GM21381 (cell line): ENCODE results near the gene PON3.

Experiments
- ATAC-seq: cut with Tn5 transposase; IDR thresholded peaks from one replicate; pipeline ENCODE4 v1.9.1; 2021; ENCODE audit warnings: mild to moderate bottlenecking, moderate library complexity; ENCODE audit not compliant: unreplicated experiment

The PON3 gene

GRCh38 chr7:95396136-95397032, at the start of gene PON3:
Gene PON3 (minus strand): TSS chr7:95396375. CDS start chr7:95396350, 25 bp downstream.
- no peak for ATAC-seq

GRCh38 chr7:95444796-95445195, 48.6 kb upstream of the PON3 start:
- ATAC-seq: no peak

GRCh38 chr7:95441042-95441823, 45.1 kb upstream of the PON3 start:
- no peak for ATAC-seq

- ATAC-seq: no peak
Observed at GRCh38 chr7:95440394-95441038, 44.3 kb upstream of the PON3 start.

GRCh38 chr7:95436407-95436806, 40.2 kb upstream of the PON3 start:
- no peak for ATAC-seq

- no peak for ATAC-seq
Observed at GRCh38 chr7:95435422-95435780, 39.2 kb upstream of the PON3 start.

GRCh38 chr7:95434557-95435421, 38.6 kb upstream of the PON3 start, which contains the start of gene PON2:
Gene PON2 (minus strand): TSS chr7:95435028. CDS start chr7:95434951, 77 bp downstream.
- ATAC-seq: peak; percentile 97

- ATAC-seq: no peak
Observed at GRCh38 chr7:95433952-95434556, 37.9 kb upstream of the PON3 start.

- no peak for ATAC-seq
Observed at GRCh38 chr7:95433129-95433528, 37.0 kb upstream of the PON3 start.

GRCh38 chr7:95432606-95433005, 36.4 kb upstream of the PON3 start:
- ATAC-seq: no peak

- no peak for ATAC-seq
Observed at GRCh38 chr7:95430864-95431263, 34.7 kb upstream of the PON3 start.

- no peak for ATAC-seq
Observed at GRCh38 chr7:95429241-95429990, 33.2 kb upstream of the PON3 start.

- ATAC-seq: no peak
Observed at GRCh38 chr7:95427914-95428516, 31.8 kb upstream of the PON3 start.

GRCh38 chr7:95427166-95427565, 31.0 kb upstream of the PON3 start:
- no peak for ATAC-seq

GRCh38 chr7:95425694-95426093, 29.5 kb upstream of the PON3 start:
- ATAC-seq: no peak

- ATAC-seq: no peak
Observed at GRCh38 chr7:95424716-95425115, 28.5 kb upstream of the PON3 start.

- no peak for ATAC-seq
Observed at GRCh38 chr7:95421847-95422444, 25.8 kb upstream of the PON3 start.

- ATAC-seq: no peak
Observed at GRCh38 chr7:95421000-95421846, 25.0 kb upstream of the PON3 start.
